Gastrocnemius medialis (tissue), 4 donors: ENCODE data around the gene MGAT5. TPM values are rescaled to one million over a fixed set of nuclear protein-coding genes. Genes with fewer than 3 reads are reported as not detected.

Experiments used
- ATAC-seq, 2 donors: fragments of 150-250 bp; one replicate each; pipeline ENCODE4 v1.9.1; 2016
- DNase-seq, 2 donors: peaks; one replicate each; pipeline ENCODE4 v3.0.0-alpha.2; 2019
- H3K27ac ChIP-seq, 4 donors: fragments of 200-600 bp; sonication (generic); 1 replicate in 1 of 4; 2 replicates in 3 of 4; pipeline ENCODE4 v1.5.1; 2016 to 2018; ENCODE audit warnings: mild to moderate bottlenecking in 2 of 4, moderate library complexity in 1 of 4
- H3K27me3 ChIP-seq, 3 donors: fragments of 200-600 bp; sonication (generic) in 2 of 3; 1 replicate in 1 of 3; 2 replicates in 2 of 3; pipeline versions ENCODE4 v1.5.1 to v1.6.0; 2016 to 2019; ENCODE audit warnings: mild to moderate bottlenecking in 1 of 3, moderate library complexity in 1 of 3
- H3K36me3 ChIP-seq, 2 donors: fragments of 200-600 bp; sonication (generic) in 1 of 2; one replicate each; pipeline ENCODE4 v1.5.1; 2017 to 2018
- H3K4me1 ChIP-seq, 2 donors: fragments of 200-600 bp; sonication (generic) in 1 of 2; one replicate each; pipeline ENCODE4 v1.5.1; 2016 to 2017; ENCODE audit warnings: mild to moderate bottlenecking in 2 of 2
- H3K4me3 ChIP-seq, 4 donors: fragments of 200-600 bp; sonication (generic) in 3 of 4; 1 replicate in 1 of 4; 2 replicates in 3 of 4; pipeline ENCODE4 v1.5.1; 2016 to 2019; ENCODE audit warnings: mild to moderate bottlenecking in 2 of 4
- H3K9me3 ChIP-seq, 3 donors: fragments of 200-600 bp; sonication (generic) in 2 of 3; 1 replicate in 1 of 3; 2 replicates in 2 of 3; pipeline ENCODE4 v1.5.1; 2016 to 2019
- POLR2A ChIP-seq, 2 donors: fragments of 450-650 bp; IDR thresholded peaks; one replicate each; pipeline ENCODE4 v1.6.1; 2017; ENCODE audit warnings: antibody characterized with exemption in 2 of 2, mild to moderate bottlenecking in 2 of 2, moderate library complexity in 2 of 2
- in situ Hi-C, 4 donors: fragments of 200-750 bp; cut with MboI; loops; one replicate each; pipeline versions ENCODE4 v1.15.0 to v1.8.0; 2017; ENCODE audit warnings: low sequenced_read_pairs in 4 of 4
- intact Hi-C: fragments of 100-400 bp; cut with DNase I; formaldehyde crosslinking; loops from one replicate; pipeline ENCODE4 v1.15.1; 2023; ENCODE audit warnings: low total_unique reads
- total RNA-seq, 4 donors: library from RNA; depleted of rRNA; stranded (reverse); fragments of >200 nt; gene quantifications; one replicate each; pipeline versions ENCODE4 v1.1.0 to v1.2.3, GENCODE V29; 2016
- TF ChIP-seq, protein P1 (sequence below), 5 experiments: fragments of 450-650 bp in 3 of 5; fragments of 200-600 bp in 2 of 5; sonication (generic) in 2 of 5; IDR thresholded peaks in 4 of 5; conservative IDR thresholded peaks in 1 of 5; 1 replicate in 4 of 5; 2 replicates in 1 of 5; pipeline ENCODE4 v1.5.1; 2016 to 2019; ENCODE audit warnings: antibody characterized with exemption in 5 of 5, mild to moderate bottlenecking in 3 of 5, moderate library complexity in 3 of 5

Gene MGAT5
- total RNA-seq, 4 donors from 2014 or later, result 3.0 to 4.9 (median 3.3) TPM

DNA sequence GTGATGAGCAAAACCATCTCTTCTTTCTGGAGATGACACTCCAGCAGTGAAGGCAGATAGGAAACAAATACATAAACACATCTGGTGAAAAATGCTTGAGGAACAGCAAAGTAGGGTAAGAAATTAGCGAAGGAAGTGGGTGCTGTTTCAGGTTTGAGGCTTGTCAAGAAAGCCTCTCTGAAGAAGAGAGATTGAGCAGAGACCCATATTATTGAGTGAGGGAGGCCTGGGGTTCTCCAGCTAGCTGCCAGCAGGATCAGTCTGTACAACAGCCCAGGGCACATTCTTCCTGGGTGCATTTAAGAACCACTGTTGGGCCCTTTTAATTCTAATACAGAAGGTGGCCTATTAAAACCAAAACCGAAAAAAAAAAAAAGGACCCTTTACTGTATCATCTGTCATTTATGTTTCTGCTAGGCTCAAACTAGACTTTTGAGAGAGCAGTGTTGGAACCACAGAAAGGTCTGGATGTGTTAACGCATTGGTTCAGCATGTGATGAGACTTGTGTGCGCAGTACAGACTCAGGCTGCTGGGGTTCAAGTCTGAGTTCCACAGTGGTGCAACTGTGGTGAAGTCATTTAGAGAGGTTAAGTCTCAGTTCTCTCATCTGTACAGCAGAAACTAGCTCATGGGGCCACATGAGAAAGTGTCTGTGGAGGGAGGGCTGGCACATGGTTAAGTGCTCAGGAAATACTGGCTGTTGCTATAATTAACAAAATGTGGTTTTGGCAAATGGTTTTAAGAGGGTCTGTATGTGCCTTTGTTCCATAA, 28.9 kb downstream of the MGAT5 start:
- no peaks in the 10 kb centered on the region for H3K36me3 ChIP-seq
- in situ Hi-C loops, result no loop called here
- peaks cover 0 to 5% (median 4%) of the 10 kb centered on the region in 3 donors for H3K27me3 ChIP-seq
- H3K4me3 ChIP-seq, result no peak overlapping the region
- DNase-seq (no peak), ATAC-seq (no peak)
- intact Hi-C loops, result no loop called here
- no peak overlapping the region for H3K27ac ChIP-seq
- no peaks in the 10 kb centered on the region for H3K9me3 ChIP-seq
- H3K4me1 ChIP-seq, result peaks cover 8 to 12% of the 10 kb centered on the region in 2 donors
- no peak for TF ChIP-seq POLR2A (IDR thresholded peaks at IDR 0.05)
- TF ChIP-seq, protein P1, sequence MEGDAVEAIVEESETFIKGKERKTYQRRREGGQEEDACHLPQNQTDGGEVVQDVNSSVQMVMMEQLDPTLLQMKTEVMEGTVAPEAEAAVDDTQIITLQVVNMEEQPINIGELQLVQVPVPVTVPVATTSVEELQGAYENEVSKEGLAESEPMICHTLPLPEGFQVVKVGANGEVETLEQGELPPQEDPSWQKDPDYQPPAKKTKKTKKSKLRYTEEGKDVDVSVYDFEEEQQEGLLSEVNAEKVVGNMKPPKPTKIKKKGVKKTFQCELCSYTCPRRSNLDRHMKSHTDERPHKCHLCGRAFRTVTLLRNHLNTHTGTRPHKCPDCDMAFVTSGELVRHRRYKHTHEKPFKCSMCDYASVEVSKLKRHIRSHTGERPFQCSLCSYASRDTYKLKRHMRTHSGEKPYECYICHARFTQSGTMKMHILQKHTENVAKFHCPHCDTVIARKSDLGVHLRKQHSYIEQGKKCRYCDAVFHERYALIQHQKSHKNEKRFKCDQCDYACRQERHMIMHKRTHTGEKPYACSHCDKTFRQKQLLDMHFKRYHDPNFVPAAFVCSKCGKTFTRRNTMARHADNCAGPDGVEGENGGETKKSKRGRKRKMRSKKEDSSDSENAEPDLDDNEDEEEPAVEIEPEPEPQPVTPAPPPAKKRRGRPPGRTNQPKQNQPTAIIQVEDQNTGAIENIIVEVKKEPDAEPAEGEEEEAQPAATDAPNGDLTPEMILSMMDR (IDR thresholded peaks at IDR 0.05 in 4 of 5, conservative IDR thresholded peaks at IDR 0.05 in 1 of 5), result no peak

DNA sequence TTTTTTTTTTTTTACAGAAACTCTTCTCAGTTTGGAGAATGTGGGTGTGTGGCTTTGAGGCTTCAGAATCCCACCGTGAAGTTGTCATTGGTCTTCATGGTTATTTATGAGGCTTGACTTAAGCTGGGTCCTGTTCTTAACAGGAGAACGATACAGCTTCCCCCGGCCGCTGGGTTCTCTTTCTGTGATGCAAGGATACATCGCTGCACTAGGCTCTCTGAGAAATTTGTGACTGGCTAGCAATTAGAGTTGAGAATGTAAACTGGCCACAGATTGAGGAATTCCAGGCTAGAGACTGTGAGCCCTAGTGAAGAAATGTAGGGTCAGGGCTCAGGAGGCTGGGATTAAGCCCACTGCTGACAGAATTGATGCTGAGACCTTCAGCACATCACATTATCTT, 29.8 kb downstream of the MGAT5 start:
- intact Hi-C loops, result no loop called here
- peaks cover 0 to 5% (median 1%) of the 10 kb centered on the region in 3 donors for H3K27me3 ChIP-seq
- no peaks in the 10 kb centered on the region for H3K36me3 ChIP-seq
- in situ Hi-C loops, result no loop called here
- H3K27ac ChIP-seq, result no peak overlapping the region
- TF ChIP-seq, protein P1 (IDR thresholded peaks at IDR 0.05 in 4 of 5, conservative IDR thresholded peaks at IDR 0.05 in 1 of 5), result no peak
- TF ChIP-seq POLR2A (IDR thresholded peaks at IDR 0.05), result no peak
- no peak for DNase-seq
- no peaks in the 10 kb centered on the region for H3K9me3 ChIP-seq
- ATAC-seq, result no peak
- peaks cover 8 to 12% of the 10 kb centered on the region in 2 donors for H3K4me1 ChIP-seq
- H3K4me3 ChIP-seq, result no peak overlapping the region

DNA sequence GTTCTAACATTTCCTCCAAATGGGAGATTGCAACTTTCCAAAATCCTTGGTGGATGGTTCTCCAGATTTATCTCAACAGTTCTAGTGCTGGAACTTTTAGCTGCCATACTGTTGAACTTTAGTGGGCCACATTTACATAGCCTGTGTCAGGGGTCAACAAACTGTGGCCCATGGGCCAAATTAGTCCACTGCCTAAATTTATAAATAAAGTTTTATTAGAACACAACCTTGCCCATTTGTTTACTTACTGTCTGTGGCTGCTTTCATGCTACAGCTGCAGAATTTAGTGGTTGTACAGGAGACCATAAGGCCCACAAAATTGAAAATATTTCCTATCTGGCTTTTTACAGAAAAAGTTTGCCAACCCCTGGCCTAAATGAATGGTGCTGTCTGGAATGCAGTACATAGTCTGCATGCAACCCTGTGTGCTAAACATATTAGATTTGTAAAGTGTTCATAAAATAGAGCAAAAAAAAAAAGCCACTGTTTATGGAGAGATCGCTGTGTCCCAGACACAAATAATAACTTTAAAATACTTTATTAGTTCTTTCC, 30.3 kb downstream of the MGAT5 start:
- TF ChIP-seq POLR2A (IDR thresholded peaks at IDR 0.05), result no peak
- TF ChIP-seq, protein P1 (IDR thresholded peaks at IDR 0.05 in 4 of 5, conservative IDR thresholded peaks at IDR 0.05 in 1 of 5), result no peak
- no peak for DNase-seq
- Histone ChIP-seq H3K36me3 (no peaks in the 10 kb centered on the region), H3K4me3 (no peak overlapping the region), H3K27ac (no peak overlapping the region), H3K9me3 (no peaks in the 10 kb centered on the region), H3K27me3 (peaks cover 0 to 5% (median 0%) of the 10 kb centered on the region in 3 donors), H3K4me1 (peaks cover 8 to 12% of the 10 kb centered on the region in 2 donors)
- in situ Hi-C loops, result no loop called here
- no peak for ATAC-seq
- intact Hi-C loops, result no loop called here

DNA sequence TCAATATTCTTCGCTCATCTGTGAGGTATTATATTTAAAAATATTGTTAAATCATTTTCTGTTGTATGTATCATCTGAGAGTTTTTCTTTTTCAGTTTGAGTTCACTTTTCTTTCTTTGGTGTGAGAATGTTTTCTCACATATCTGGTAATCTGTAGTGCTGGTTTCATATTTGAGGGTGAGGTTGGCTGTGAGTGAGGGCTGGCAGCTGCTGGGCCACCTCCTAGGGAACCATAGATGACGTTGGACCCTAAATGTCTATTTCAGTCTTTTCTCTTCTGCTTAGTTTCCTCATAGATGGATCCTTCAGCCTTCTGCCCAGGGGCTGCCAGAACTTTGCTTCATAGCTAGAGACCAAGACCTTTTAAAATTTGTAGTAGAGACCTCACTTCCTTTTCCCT, 33.5 kb downstream of the MGAT5 start:
- no peak for TF ChIP-seq POLR2A (IDR thresholded peaks at IDR 0.05)
- TF ChIP-seq, protein P1 (IDR thresholded peaks at IDR 0.05 in 4 of 5, conservative IDR thresholded peaks at IDR 0.05 in 1 of 5), result no peak
- peaks cover 7 to 8% of the 10 kb centered on the region in 2 donors for H3K4me1 ChIP-seq
- no peak overlapping the region for H3K4me3 ChIP-seq
- no peaks in the 10 kb centered on the region for H3K36me3 ChIP-seq
- in situ Hi-C loops (no loop called here), intact Hi-C loops (no loop called here)
- H3K27me3 ChIP-seq, result no peaks in the 10 kb centered on the region
- no peaks in the 10 kb centered on the region for H3K9me3 ChIP-seq
- DNase-seq (no peak), ATAC-seq (no peak)
- H3K27ac ChIP-seq, result no peak overlapping the region
